Measurements from ENCODE around the gene POLA2.

Gene POLA2

DNA sequence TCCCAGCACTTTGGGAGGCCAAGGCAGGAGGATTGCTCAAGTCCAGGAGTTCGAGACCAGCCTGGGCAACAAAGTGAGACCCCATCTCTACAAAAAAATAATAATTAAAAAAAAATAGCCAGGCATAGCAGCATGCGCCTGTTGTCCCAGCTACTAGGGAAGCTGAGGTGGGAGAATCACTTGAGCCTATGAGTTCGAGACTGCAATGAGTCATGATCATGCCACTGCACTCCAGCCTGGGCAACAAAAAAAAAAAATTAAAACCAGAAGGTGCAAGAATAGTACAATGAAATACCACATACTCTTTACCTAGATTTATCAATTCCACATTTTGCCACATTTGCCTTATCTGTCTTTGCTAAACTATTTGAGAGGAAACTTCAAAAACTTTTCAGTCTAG lies 80.1 kb downstream of the POLA2 start:
- no peak for DNase-seq

Data from effector CD4-positive, alpha-beta T cell (primary cell).